HG02938 (cell line): ENCODE data around the gene COL18A1.
"Not testable (repeated sequence)": the region's sequence is repeated elsewhere in the genome, so short reads cannot be mapped to it uniquely, and the experiment has no call there.

Experiments
- ATAC-seq: cut with Tn5 transposase; IDR thresholded peaks from one replicate; pipeline ENCODE4 v1.9.1; 2021; ENCODE audit warnings: mild to moderate bottlenecking, moderate library complexity; ENCODE audit not compliant: unreplicated experiment

COL18A1 gene

DNA sequence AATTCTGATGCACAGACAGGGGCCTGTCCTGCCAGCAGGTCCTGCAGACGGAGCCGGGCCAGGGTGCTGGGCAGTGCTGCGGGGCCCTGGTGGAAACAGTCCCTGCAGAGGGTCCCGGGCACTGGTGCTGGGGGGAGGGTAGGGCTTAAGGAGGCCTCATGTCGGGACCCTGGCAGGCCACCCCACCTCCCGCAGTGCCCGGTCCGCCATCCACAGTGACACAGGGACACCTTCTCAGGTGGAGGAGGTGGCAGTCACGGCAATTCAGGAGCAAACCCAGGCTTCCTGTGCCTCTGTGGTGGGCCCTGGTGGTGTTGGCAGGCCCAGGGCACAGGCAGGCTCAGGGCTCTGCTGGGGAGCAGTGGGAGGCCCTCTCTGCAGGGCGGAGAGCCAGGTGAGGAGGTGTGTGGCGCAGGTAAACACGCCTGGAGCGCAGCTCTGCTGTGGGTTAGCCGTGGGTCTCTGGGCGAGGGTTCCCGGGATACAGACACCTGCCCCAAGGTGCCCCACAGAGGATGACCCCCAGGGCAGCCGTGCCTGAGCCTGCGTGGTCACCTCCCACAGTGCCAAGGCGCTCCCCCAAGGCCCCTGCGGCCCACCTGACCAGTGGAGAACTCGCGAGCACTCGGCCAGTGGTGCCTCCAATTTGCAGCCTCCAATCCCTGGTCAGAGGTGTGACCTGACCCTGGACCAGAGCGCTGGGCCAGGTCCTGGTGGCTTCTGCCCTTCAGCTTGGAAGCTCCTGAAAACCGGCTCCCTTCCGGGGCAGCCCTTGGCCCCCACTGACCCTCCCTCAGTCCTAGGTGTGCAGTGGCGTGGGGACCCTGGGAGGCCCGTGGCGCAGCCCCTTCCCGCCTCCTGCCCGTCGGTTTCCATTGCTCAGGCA is 19.2 kb downstream of the COL18A1 start:
- no peak for ATAC-seq

DNA sequence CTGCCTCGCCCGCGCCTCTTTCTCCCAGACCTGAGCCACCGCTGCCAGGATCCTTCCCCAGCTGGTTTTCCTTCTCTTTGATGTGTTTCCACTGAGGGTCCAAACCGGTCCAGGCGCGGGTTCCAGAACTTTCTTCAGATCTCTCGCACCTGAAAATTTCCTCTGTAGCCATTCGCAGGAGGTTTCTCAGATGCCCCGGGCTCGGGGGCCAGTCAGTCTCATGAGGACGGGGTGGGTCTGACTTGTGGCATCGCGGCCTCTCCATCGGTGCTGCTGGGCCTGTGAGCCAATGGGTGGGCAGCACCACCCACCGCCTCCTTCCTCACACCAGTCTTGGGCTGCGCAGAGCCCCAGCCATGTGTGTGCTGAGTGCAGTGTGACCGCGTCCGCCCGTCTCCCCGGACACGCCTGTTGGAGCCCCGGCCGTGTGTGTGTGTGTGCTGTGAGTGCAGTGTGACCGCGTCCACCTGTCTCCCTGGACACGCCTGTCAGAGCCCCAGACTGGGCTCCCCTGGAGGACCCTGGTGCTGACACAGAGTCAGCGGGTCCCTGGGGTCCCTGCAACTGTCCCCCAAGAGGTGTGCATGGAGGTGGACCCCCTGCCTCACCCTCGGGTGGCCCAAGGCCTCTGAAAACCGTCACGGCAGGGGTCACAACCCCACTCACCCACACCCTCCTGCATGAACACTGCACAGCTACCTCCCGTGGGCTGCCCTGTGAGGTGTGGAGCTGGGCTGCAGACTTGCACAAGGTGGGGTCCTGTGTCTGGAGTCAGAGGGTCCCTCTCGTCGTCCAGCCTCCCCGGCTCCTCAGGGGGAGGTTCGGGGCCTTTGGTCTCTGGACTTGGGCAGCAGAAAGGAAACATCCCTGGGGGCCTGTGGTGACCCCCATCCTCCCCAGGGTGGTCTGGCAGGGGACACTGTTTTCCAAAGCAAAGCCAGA is 20.2 kb downstream of the COL18A1 start:
- ATAC-seq = no peak

DNA sequence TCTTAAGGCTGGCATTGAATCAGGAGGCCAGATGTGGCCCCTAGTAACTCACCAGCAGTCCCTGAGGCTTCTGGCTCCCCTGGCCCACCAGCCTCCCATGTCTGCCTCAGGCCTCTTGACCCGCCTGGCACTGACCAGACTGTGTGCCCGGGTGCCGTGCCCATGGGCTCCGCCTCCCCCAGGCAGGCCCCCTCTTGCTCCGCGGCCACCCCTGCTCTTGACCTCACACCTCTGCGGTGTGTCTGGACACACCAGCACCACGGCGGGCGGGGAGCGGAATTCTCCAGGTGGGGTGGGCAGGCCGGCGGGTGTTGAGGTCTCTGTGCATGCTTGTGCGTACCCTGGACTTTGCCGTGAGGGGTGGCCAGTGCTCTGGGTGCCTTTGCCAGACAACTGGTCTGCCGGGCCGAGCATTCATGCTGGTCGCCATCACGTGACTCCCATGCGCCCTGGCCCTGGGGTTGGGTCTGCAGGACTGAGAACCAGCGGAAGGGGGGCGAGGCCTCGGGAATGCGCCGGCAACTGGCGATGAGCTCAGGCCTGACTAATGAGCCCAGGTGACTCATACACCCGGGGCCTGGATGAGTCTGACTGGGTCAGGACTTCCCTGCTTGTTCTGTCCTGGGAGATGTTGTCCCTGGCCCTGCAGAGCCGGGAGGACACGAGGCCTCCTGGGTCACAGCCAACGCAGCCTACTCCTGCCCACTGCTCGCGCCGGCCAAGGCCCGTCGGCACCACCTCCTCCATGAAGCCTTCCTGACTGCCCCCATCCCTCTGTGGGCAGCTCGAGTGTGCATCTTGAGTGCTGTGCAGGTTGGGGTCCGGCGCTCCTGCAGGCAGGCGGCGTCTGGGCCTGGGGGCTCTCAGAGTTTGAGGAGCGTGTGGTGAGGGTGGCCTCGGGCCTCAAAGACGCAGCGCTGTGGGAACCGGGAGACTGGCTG is 22.6 kb downstream of the COL18A1 start:
- no peak for ATAC-seq

DNA sequence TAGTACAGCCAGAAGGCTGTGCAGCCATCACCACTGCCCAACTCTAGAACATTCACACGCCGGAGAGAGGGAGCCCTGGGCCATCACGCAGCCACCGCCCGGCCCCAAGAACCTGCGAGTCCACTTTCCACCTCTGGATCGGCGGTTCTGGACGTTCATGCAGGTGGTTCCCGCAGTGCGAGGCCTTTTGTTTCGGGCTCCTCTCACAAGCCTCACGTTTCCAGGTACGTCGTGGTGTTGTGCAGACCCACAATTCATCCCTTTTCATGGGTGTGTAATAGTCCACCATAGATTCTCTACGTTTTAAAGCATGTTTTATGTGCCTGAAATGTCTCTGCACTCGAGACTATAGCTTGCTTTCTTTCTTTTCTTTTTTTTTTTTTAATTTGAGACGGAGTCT is 23.6 kb downstream of the COL18A1 start:
- no peak for ATAC-seq

DNA sequence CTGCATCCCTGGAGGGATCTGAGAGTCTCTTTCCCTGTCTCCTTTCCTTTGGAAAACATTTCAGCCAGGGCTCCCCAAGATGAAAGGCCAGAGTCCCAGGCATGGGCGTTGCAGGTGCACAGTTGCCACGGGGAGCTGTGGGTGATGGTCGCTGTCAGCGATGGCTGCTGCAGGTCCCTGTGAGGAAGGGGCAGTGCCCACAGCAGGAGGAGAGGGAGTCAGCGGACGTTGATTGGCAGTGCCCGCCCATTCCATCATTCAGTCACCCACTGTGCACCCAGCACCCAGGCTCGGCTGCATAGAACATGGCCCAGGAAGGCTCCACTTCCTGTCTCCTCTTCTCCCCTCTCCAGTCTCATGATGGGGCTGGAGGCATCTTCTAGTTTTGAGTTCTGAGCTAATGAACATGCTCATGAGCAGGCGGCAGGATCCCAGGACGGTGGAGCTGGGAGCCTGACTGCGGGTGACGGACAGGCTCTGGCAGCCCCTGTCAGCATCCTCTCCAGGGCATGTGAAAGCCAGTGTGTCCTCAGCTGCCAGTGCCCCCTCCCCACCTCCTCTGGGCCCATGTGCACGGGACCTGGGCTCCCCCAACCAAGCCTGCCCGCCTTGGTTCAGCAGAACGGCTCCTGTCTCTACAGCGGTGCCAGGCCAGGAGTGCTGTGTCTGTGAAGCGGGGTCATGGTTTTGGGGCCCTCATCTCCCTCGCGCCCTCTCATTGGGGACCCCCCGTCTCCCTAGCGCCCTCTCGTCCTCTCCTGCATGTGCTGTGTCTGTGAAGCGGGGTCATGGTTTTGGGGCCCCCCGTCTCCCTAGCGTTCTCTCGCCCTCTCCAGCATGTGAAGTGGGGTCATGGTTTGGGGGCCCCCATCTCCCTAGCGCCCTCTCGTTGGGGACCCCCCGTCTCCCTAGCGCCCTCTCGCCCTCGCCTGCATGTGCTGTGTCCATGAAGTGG is 24.5 kb downstream of the COL18A1 start:
- ATAC-seq = no peak

DNA sequence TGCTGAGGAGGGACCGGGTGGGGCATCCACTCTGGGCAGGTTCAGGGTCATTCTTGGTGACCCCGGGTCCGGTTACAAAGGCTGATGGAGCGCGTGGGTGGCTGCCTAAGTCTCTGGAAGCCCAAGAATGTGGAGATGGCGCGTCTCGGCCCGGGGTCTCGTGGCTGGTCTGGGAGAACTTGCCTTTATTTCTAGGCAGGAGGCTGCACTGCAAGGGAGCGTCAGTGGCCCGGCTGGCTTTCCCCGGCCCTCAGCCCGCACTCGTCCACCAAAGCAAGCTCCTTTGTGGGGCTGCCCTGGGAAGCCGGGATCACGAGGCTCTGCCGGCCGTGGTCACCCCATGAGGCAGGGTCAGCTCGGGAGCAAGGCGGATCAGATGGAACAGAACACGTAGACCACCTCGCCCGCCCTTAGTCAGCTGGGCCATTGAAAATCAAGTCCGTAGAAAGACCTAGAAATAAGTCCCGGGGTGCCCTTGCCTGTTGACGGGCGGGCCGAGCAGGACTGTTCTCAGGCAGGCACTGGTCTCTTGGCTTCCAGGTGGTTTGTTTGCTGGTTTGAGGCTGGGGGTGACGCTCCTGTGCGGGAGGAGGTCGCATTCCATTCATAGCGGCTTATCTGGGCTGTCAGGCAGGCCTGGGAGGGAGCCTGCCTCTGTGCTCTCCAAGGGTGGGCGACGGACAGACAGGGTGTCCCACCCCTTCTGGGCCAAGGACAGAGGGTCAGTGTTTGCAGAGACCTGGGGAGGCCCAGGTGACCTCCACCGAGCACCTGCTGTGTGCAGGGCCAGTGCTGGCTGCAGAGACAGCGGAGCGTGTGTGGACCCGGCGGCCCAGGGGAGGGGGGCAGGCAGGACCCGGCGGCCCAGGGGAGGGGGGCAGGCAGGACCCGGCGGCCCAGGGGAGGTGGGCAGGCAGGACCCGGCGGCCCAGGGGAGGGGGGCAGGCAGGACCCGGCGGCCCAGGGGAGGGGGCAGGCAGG is 25.8 kb downstream of the COL18A1 start:
- no peak for ATAC-seq

DNA sequence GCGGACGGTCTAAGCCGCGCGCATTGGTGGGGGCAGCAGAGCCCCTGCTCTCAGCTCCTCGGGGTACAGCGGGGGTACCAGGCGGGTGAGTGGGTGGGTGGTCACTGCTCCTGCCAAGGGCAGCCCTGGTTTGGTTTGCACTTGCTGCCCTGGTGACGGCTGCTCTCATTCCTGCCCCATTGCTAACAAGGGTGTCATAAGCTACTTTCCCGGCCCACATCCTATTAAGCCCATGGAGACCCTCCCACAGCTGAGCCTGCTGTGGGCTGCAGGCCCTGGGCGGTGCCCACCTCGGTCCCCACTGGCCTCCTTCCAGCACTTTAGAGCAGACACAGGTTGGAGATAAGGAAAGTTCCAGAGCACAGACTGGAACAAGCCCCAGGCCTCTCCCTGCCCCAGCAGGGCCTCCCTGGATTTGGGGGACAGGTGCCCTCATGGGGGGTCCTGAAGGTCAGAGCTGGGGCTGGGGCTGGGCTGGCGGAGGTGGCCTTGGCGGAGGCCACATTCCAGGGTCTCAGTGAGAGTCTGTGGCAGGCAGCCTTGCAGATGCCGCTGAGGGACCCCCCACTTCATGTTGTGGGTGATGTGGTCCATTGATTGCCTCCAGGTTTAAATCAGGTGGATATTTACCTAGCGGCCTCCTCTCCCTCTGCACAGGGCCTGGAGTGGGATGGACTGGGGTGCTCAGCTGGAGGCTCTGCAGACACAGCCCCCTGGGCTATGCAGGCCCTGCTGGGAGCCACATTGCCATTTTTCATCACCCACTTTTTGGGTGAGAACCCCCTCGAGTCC is 27.0 kb downstream of the COL18A1 start:
- ATAC-seq = no peak

DNA sequence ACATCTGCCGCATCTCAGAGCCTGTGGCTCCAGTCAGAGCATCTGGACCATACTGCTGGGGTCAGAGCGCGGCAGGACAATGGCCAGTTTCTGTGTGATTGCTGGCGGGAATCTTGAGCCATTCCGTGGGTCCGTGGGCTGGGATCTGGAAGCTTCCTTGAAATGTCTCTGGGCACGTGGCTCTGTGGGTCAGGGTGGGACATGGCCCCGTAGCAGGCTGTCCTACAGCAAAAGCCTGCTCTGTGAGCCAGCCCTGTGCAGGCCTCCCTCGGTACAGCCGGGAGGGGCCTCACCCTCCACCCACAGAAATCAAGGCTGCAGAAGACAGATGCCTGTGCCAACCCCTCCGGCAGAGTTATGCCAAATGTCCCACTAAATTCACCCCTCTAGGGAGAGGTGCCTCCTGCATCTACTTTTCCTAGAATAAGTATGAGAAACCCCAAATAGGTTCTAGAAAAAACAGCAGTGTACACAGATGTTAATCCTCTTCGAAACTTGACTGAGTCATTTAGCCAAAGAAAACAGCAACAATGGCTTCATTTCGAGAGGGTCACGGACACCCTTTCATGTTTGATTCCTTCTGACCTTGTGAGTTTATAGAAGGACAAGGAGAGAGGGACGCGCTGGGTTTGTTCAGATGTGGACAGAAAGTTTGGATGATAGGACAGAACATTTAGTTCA is 27.8 kb downstream of the COL18A1 start:
- ATAC-seq = no peak

DNA sequence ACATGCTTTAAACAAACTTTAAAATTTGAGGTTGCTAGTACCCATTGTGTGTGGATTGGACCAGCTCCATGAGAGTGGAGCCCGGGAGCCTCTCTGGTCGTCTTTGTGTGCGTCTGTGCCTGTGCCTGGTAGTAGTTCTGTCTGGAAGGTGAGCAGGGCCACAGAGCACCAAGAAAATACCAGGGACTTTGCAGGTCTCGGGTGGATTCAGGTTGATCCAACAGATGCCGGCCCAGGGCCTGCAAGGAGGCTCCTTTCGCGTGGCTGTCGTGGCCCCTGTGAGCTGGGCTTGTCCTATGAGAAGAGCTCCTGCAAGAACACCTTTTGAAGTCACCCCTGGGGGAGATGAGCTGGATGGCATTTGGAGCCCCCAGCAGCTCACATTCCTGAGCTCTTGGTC is 28.3 kb downstream of the COL18A1 start:
- no peak for ATAC-seq

DNA sequence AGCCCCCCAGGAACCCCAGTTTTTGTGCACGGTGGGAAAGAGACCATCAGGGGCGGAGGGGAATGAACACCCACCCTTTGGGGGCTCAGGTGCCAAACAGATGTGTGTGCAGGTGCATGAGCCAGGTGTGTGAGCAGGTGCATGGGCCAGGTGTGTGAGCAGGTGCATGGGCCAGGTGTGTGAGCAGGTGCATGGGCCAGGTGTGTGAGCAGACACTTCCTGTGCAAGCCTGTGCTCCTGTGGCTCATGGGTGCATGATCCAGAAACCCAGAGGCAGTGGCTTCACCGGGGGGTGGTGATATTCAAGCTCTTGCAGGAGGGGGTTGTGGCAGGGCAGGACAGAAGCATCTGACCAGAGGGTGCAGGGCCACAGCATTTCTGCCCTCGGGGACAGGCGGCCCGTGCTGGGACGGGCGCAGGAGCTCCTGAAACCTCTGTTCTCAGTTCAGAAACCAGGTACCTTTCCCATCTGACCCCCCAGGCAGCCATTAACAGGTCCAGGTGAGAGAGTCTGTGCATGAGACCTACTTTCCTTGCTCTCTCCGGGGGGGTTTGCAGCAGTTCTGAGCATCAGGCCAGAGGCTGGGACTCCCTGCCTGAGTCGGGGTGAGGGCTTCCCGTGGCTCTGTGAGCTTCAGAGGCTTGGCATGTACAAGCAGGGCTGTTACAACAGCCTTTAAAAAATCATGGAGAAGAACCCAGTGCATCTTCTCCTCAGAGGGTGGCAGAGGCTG is 29.1 kb downstream of the COL18A1 start:
- ATAC-seq = no peak

DNA sequence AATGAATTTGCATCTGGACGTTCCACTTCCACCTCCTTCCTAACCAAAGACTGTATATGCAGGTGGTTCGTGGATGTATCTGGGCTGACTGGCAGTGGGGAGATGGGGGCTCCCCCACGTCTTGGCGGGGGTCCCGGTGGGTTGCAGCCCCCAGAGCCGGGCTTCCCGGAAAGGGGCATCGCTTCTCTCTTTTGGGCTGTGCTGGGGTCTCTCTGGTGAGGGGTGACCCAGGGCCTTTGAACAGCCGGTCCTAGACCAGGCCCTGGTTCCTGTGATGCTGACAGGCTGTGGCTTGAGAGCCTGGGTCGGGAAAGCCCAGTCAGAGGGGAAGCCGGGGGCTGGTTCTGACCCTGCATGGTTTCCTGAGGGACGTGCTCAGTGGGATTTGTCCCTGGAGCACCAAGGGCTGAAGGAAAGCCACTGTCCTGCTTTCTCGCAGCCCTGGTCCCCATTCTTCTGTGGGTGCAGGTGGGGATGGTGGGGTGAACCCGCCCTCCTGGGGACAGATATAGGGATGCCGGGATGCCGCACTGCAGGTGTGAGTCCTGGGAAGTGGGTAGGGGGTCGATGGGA is 29.8 kb downstream of the COL18A1 start:
- no peak for ATAC-seq

DNA sequence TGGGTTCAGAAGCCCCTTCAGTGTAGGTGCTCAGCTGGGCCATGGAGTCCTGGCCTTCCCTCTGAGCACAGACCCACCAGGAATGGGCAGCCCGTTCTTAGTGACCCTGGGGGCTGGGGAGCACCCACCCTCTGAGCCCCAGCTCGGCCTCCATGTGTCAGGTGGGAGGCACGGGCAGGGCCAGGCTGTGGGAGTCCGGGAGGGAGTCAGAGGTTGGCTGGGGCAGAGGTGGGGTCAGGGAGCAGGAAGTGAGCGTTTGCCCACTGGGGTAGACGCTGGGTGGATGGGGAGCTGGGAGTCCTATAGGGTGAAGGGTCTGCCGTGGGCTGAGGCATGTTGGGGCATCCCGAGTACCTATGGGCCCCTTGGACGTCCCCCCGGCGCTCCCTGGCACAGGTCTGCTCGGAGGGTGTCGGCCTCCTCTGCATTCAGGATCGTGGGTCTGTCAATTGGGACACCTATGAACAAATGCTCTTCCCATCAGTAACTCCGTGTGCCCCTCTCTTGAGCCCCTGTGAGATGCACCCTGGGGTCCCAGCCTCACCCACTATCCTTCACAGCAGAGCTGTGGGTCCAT is 30.5 kb downstream of the COL18A1 start:
- no peak for ATAC-seq

DNA sequence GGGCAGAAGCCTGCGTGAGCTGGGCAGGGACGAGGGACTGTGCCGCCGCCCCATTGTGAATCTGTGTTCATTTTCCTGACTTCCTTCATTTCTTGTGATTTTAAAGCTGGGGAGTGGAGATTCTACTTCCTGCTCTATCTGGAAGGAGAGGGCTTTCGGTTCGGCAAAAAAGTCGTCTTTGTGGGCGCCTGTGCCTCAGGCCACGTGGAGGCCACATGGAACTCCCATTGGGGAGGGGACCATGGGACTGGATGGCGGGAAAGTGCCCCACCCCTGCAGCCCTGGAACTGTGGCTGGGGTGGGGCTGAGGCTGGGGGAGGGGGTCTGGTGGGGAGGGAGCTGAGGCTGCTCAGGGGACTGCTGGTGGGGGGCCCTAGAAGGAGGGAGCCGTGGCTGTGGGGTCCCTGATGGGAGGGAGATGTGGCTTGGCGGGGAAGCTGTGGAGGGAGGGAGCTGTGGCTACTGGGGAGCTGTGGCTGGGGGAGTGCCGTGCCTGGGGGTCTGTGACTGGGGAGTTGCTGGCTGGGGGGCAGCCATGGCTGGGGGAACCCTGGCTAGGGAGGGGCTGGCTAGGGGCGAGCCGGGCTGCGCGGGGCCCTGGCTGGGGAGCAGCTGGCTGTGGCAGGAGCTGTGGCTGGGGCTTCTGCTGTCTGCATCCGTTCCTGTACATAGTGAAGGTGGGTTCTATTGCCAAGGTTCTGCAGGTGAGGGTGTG is 31.5 kb downstream of the COL18A1 start:
- no peak for ATAC-seq

DNA sequence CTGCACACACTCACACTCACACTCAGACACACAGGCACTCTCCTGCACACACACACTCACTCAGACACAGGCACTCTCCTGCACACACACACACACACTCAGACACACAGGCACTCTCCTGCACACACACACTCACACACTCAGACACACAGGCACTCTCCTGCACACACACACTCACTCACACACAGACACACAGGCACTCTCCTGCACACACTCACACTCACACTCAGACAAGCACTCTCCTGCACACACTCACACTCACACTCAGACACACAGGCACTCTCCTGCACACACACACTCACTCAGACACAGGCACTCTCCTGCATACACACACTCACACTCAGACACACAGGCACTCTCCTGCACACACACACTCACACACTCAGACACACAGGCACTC is 32.9 kb downstream of the COL18A1 start:
- ATAC-seq = not testable (repeated sequence)
